Colonic mucosa (tissue), 4 donors: Measurements from ENCODE around the gene TICAM2. TPM values are rescaled to one million over a fixed set of nuclear protein-coding genes. Genes with fewer than 3 reads are reported as not detected.
"Not testable (repeated sequence)": the region's sequence is repeated elsewhere in the genome, so short reads cannot be mapped to it uniquely, and the experiment has no call there.

Source experiments
- DNase-seq: peaks from one replicate; pipeline ENCODE4 v3.0.0-alpha.2; 2020
- H3K27ac ChIP-seq: fragments of 200-600 bp; one replicate; pipeline ENCODE4 v1.8.0; 2021
- H3K27me3 ChIP-seq: fragments of 200-600 bp; one replicate; pipeline ENCODE4 v1.8.0; 2021
- H3K36me3 ChIP-seq: fragments of 200-600 bp; one replicate; pipeline ENCODE4 v1.8.0; 2021
- H3K4me1 ChIP-seq: fragments of 200-600 bp; one replicate; pipeline ENCODE4 v1.8.0; 2021; ENCODE audit warnings: mild to moderate bottlenecking
- H3K4me3 ChIP-seq: fragments of 200-600 bp; one replicate; pipeline ENCODE4 v1.8.0; 2021
- H3K9ac ChIP-seq, 2 donors: one replicate each; pipeline ENCODE4 v1.7.0; 2013; ENCODE audit warnings: control low read depth in 2 of 2, low read depth in 2 of 2, low read length in 2 of 2
- H3K9me3 ChIP-seq: fragments of 200-600 bp; one replicate; pipeline ENCODE4 v1.8.0; 2021
- intact Hi-C: fragments of 100-400 bp; cut with DNase I; formaldehyde crosslinking; loops from one replicate; pipeline ENCODE4 v1.14.1; 2022
- total RNA-seq, 2 donors: library from RNA; stranded (reverse); fragmentation: NEBNext Ultra II Directional in 1 of 2; extraction: Animal tissue kit (Norgen Biotek cat#: 25700) in 1 of 2; gene quantifications; one replicate each; pipeline ENCODE4 v1.2.1, GENCODE V29; 2021
- TF ChIP-seq, protein P1 (sequence below): fragments of 200-600 bp; IDR thresholded peaks from one replicate; pipeline ENCODE4 v1.8.0; 2022; ENCODE audit warnings: antibody characterized with exemption, mild to moderate bottlenecking
- donor health status: healthy.
- donor health status: DM: no; HTN: no; CAD: no.
- donor health status: DM: no; HTN: no; CAD: no.

The TICAM2 gene, protein sequence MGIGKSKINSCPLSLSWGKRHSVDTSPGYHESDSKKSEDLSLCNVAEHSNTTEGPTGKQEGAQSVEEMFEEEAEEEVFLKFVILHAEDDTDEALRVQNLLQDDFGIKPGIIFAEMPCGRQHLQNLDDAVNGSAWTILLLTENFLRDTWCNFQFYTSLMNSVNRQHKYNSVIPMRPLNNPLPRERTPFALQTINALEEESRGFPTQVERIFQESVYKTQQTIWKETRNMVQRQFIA
- 1 to 10 TPM; 1.2 to 2.4 TPM for total RNA-seq

DNA sequence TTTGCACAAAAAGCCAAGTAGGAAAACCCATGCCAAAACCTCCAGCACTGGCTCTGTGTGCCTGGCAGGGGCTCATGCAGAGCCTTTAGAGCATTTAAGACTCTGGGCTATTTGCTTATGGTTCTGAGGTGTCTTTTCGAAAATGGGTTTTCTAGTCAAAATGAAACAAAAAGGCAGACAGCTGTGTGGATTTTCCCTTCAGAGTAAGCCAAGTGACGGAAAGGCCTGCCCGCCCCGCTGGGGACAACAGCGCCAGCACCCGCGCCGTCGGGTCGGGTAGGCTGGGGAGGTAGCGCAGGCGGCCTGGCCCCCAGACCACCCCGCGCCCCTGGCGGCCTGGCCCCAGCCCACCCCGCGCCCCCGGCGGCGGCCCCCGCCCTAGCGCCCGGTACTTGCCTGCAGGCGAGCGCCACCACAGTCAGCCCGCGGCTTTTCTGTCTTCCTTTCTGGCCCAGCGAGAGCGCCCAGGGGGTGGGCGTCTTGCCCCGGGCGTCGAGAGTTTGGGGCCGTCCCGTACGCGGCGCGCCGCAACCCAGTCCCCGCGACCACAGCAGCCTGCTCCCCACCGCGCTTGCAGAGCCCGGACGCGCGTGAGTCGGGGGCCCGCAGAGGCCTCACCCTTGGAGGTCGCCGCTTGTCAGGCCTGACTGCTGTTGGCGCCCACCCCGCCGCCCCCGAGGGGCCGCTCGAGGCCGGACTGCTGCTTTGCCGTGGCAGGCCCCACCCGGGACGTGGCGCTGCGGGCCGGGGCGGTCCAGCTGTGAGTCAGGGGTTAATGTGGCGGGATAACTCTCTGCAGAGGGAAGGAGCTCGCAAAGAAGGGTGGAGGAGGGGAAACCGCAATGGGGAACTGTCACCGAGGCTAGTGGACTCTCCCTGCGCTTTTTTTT lies at the start of gene TICAM2:
Gene TICAM2 (minus strand): TSS at position 779 of the 890 bp plus-strand sequence. CDS start 21,223 bp downstream, outside the sequence.
- DNase-seq: peak; percentile 74
- H3K9ac ChIP-seq: peak within 1 kb of the TSS; percentile 76 to 94
- intact Hi-C loops: no loop called here
- H3K9me3 ChIP-seq: no peaks in the 10 kb centered on the region
- peak within 1 kb of the TSS; percentile 84 for H3K27ac ChIP-seq
- H3K4me3 ChIP-seq: peak within 1 kb of the TSS; percentile 61
- H3K4me1 ChIP-seq: no peaks in the 10 kb centered on the region
- H3K36me3 ChIP-seq: no peaks in the 10 kb centered on the region
- H3K27me3 ChIP-seq: no peaks in the 10 kb centered on the region
- TF ChIP-seq, protein P1, sequence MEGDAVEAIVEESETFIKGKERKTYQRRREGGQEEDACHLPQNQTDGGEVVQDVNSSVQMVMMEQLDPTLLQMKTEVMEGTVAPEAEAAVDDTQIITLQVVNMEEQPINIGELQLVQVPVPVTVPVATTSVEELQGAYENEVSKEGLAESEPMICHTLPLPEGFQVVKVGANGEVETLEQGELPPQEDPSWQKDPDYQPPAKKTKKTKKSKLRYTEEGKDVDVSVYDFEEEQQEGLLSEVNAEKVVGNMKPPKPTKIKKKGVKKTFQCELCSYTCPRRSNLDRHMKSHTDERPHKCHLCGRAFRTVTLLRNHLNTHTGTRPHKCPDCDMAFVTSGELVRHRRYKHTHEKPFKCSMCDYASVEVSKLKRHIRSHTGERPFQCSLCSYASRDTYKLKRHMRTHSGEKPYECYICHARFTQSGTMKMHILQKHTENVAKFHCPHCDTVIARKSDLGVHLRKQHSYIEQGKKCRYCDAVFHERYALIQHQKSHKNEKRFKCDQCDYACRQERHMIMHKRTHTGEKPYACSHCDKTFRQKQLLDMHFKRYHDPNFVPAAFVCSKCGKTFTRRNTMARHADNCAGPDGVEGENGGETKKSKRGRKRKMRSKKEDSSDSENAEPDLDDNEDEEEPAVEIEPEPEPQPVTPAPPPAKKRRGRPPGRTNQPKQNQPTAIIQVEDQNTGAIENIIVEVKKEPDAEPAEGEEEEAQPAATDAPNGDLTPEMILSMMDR: peak; percentile 12

DNA sequence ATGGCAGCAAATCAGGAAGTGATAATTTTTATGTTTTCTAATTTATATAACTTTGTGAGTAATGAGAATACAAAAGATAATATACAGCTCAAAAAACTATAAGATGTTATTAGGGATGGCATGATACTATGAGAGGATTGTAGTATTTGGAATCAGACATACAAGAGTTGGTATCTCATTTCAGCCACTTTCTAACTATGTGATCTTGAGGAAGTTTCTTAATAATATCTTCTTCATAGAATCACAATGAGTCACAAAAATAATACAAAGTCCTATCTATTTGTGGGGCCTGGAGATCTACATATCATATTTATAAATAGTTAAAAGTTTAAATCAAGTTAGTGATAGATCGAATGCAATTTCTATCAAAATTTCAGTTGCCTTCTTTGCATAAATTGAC lies 47.3 kb upstream of the TICAM2 start:
- intact Hi-C loops: no loop called here
- DNase-seq: no peak
- no peaks in the 10 kb centered on the region for H3K4me1 ChIP-seq

DNA sequence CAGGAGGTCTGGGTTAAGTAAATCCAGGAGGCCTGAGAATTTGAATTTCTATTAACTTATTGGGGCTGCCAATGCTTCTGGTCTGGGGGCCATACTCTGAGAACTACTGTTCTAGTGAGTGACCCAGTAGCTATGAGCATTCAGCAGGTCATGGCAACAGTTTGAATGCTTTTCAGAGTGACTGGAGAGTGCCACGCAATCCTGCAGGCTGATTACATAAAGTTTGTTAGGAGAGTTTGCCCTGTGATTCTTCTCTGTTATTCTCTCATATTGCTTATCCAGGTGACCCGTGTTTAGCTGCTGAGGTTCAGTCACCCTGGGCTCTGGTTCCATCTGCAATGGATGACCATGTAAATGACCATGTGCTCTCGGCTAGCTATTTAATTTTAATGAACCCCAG lies 45.8 kb upstream of the TICAM2 start:
- Histone ChIP-seq H3K9ac (no peak overlapping the region), H3K4me3 (no peak overlapping the region), H3K27ac (no peak overlapping the region), H3K9me3 (no peaks in the 10 kb centered on the region), H3K36me3 (no peaks in the 10 kb centered on the region), H3K27me3 (no peaks in the 10 kb centered on the region), H3K4me1 (no peaks in the 10 kb centered on the region)
- intact Hi-C loops: no loop called here
- DNase-seq: no peak
- TF ChIP-seq, protein P1: no peak

More for the DNA sequence above, 47.3 kb upstream of the TICAM2 start:
- Histone ChIP-seq H3K9ac (no peak overlapping the region), H3K36me3 (no peaks in the 10 kb centered on the region), H3K4me3 (no peak overlapping the region), H3K27me3 (no peaks in the 10 kb centered on the region), H3K9me3 (no peaks in the 10 kb centered on the region), H3K27ac (no peak overlapping the region)
- TF ChIP-seq, protein P1: no peak

DNA sequence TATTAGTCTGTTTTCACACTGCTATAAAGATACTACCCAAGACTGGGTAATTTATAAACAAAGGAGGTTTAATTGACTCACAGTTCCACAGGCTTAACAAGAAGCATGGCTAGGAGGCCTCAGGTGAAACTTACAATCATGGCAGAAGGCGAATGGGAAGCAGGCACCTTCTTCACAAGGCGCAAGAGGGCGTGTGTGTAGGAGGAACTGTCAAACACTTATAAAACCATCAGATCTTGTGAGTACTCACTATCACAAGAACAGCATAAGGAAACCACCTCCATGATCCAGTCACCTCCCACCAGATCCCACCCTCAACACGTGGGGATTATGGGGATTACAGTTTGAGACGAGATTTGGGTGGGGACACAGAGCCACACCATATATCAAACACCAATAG lies 43.1 kb upstream of the TICAM2 start:
- H3K4me3 ChIP-seq, H3K36me3 ChIP-seq, DNase-seq, intact Hi-C loops, H3K9me3 ChIP-seq, H3K4me1 ChIP-seq, H3K27ac ChIP-seq, H3K27me3 ChIP-seq, H3K9ac ChIP-seq: not testable (repeated sequence)

DNA sequence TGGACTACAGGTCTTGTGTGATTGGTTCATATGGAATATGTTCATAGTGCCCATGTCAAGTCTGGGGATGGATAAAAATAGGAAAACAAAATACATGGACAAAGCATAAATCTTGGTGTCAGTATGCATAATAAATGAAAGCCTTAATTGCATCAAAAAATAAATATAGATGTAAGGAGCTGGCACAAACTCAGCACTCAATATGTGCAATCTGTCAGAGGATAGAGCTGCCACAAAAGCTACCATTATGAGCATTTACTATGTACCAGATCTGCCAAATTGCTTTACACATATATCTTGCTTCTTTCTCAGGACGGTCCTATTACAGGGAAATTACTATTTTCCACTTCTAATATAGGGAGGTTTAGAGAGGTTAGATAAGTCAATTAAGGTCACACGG lies 41.8 kb upstream of the TICAM2 start:
- Histone ChIP-seq H3K4me3 (no peak overlapping the region), H3K4me1 (no peaks in the 10 kb centered on the region), H3K27ac (no peak overlapping the region), H3K9me3 (no peaks in the 10 kb centered on the region), H3K27me3 (no peaks in the 10 kb centered on the region), H3K36me3 (no peaks in the 10 kb centered on the region), H3K9ac (no peak overlapping the region)
- TF ChIP-seq, protein P1: no peak
- intact Hi-C loops: no loop called here
- DNase-seq: no peak

DNA sequence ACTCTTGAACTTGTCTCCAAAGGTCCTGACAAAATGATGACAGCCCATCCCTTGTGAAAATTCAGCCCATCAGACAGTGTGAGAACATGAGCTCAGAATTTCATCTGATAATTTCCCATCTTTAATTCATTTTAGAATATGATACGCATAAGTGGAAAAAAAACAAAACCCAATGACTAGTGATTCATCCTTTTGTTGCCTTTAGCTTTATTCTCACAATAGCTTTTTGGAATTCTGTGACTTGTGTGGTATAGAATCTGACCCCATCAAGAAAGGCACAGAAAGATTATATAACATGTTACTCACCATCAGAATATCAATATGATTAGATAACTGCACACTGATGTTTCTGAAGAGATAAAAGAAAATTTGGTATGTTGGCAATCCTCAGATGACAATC lies 39.7 kb upstream of the TICAM2 start:
- Histone ChIP-seq H3K4me1 (no peaks in the 10 kb centered on the region), H3K9me3 (no peaks in the 10 kb centered on the region), H3K27ac (no peak overlapping the region), H3K4me3 (no peak overlapping the region), H3K36me3 (no peaks in the 10 kb centered on the region), H3K27me3 (no peaks in the 10 kb centered on the region), H3K9ac (no peak overlapping the region)
- TF ChIP-seq, protein P1: no peak
- intact Hi-C loops: no loop called here
- DNase-seq: no peak
